Fibroblast of lung (primary cell): ENCODE measurements around the gene PWWP2B.

Experiments
- CTCF ChIP-seq, 2 donors: IDR thresholded peaks in 1 of 2; conservative IDR thresholded peaks in 1 of 2; 1 replicate in 1 of 2; 2 replicates in 1 of 2; pipeline ENCODE4 v1.5.1; 2011 to 2012; ENCODE audit warnings: low read length in 2 of 2, control low read depth in 1 of 2, inconsistent platforms in 1 of 2, low read depth in 1 of 2, mild to moderate bottlenecking in 1 of 2
- EZH2 ChIP-seq: IDR thresholded peaks from 2 replicates; pipeline ENCODE4 v1.5.1; 2012; ENCODE audit warnings: low read length, control low read depth, mild to moderate bottlenecking; ENCODE audit errors: missing control alignments

- TF ChIP-seq CTCF (conservative IDR thresholded peaks at IDR 0.05 in 1 of 2, IDR thresholded peaks at IDR 0.05 in 1 of 2; ENCODE audit: low read depth in 1 of 2, low read length in 2 of 2) (no peak), EZH2 (no peak)
Observed at GRCh38 chr10:132388891-132389432, 8.0 kb upstream of the PWWP2B start.
